GM10266 (cell line): ENCODE measurements around the gene OR10A7.

Experiments
- DNase-seq: peaks from one replicate; pipeline ENCODE4 v3.0.0; 2012; ENCODE audit errors: extremely low spot score
- CTCF ChIP-seq: IDR thresholded peaks from 2 replicates; pipeline ENCODE4 v1.5.1; 2012; ENCODE audit warnings: mild to moderate bottlenecking, low read depth; ENCODE audit not compliant: control insufficient read depth, insufficient read depth; ENCODE audit errors: missing control alignments

The OR10A7 gene

GRCh38 chr12:55226523-55226922, 5.7 kb downstream of the OR10A7 start:
- TF ChIP-seq CTCF, result no peak

GRCh38 chr12:55227643-55228042, 6.8 kb downstream of the OR10A7 start:
- TF ChIP-seq CTCF, result no peak
- no peak for DNase-seq

More at GRCh38 chr12:55226523-55226922, 5.7 kb downstream of the OR10A7 start:
- DNase-seq, result no peak

GRCh38 chr12:55244309-55244708, 23.5 kb downstream of the OR10A7 start, which contains the start of gene OR6C74:
Gene OR6C74, plus strand, starts transcription at chr12:55244609. Its CDS starts 2,679 bp downstream, at chr12:55247288.
- no peak for DNase-seq
- no peak for TF ChIP-seq CTCF

- no peak for TF ChIP-seq CTCF
- DNase-seq, result no peak
These were observed 25.3 kb downstream of the OR10A7 start for GRCh38 chr12:55246159-55246558.

GRCh38 chr12:55250944-55251343, 30.1 kb downstream of the OR10A7 start:
- no peak for TF ChIP-seq CTCF
- DNase-seq, result no peak

GRCh38 chr12:55253281-55253680, 32.5 kb downstream of the OR10A7 start:
- TF ChIP-seq CTCF, result no peak
- DNase-seq, result no peak

- DNase-seq, result no peak
- no peak for TF ChIP-seq CTCF
These were observed 36.0 kb downstream of the OR10A7 start for GRCh38 chr12:55256831-55257230.
